Fibroblast of lung (primary cell): ENCODE results near the gene ANP32B.

Experiments used
- EZH2 ChIP-seq: IDR thresholded peaks from 2 replicates; pipeline ENCODE4 v1.5.1; 2012; ENCODE audit warnings: low read length, control low read depth, mild to moderate bottlenecking; ENCODE audit errors: missing control alignments
- TF ChIP-seq, protein P1 (sequence below), 2 donors: IDR thresholded peaks in 1 of 2; conservative IDR thresholded peaks in 1 of 2; 1 replicate in 1 of 2; 2 replicates in 1 of 2; pipeline ENCODE4 v1.5.1; 2011 to 2012; ENCODE audit warnings: low read length in 2 of 2, control low read depth in 1 of 2, inconsistent platforms in 1 of 2, low read depth in 1 of 2, mild to moderate bottlenecking in 1 of 2

- TF ChIP-seq, protein P1, sequence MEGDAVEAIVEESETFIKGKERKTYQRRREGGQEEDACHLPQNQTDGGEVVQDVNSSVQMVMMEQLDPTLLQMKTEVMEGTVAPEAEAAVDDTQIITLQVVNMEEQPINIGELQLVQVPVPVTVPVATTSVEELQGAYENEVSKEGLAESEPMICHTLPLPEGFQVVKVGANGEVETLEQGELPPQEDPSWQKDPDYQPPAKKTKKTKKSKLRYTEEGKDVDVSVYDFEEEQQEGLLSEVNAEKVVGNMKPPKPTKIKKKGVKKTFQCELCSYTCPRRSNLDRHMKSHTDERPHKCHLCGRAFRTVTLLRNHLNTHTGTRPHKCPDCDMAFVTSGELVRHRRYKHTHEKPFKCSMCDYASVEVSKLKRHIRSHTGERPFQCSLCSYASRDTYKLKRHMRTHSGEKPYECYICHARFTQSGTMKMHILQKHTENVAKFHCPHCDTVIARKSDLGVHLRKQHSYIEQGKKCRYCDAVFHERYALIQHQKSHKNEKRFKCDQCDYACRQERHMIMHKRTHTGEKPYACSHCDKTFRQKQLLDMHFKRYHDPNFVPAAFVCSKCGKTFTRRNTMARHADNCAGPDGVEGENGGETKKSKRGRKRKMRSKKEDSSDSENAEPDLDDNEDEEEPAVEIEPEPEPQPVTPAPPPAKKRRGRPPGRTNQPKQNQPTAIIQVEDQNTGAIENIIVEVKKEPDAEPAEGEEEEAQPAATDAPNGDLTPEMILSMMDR (conservative IDR thresholded peaks at IDR 0.05 in 1 of 2, IDR thresholded peaks at IDR 0.05 in 1 of 2; ENCODE audit: low read depth in 1 of 2, low read length in 2 of 2): no peak
- no peak for TF ChIP-seq EZH2
Measured at GRCh38 chr9:97962575-97962974, 20.6 kb upstream of the ANP32B start.
